Ecto neural progenitor cell (in vitro differentiated cells): ENCODE measurements around the gene TAF1C.

Experiments
- DNase-seq: peaks from one replicate; pipeline ENCODE4 v3.0.0-alpha.2; 2018; ENCODE audit warnings: low spot score

Gene TAF1C

DNA sequence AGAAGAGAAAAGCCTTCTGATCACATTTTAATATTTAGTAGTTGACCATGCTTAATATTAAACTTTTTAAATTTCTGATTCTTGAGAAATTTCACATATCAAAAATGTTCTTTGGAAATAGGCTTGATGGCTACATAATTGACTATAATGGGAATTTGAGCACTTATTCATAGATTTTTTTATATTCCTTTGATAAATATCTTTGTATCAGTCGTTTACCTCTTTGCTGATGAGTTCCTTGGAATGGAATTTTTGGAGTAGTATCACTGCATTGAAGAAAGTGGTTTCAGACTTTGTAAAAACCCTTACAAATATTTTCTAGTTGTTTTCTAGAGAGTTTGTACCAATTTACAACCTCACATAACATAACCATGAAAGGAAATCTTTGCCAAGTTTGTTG is 27.1 kb downstream of the TAF1C start:
- no peak for DNase-seq

DNA sequence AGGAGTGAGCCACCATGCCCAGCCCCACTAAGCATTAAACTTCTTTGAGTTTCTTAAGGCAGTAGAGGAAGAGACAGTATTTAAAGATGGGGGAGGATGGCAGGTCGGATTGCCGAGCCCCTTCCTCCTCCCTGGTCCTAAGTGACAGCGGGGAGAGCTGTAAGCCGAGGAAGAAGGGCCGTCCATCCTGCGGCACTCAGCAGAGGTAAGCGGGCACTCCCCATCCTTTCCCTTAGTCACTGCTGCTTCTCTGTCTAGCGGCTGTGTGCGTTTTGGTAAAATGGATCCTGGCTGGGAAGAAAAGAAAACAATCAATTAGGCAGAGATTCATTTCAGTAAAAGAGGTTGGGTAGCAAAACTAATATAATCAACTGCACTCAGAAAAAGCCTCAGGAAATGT is 27.9 kb downstream of the TAF1C start:
- no peak for DNase-seq

DNA sequence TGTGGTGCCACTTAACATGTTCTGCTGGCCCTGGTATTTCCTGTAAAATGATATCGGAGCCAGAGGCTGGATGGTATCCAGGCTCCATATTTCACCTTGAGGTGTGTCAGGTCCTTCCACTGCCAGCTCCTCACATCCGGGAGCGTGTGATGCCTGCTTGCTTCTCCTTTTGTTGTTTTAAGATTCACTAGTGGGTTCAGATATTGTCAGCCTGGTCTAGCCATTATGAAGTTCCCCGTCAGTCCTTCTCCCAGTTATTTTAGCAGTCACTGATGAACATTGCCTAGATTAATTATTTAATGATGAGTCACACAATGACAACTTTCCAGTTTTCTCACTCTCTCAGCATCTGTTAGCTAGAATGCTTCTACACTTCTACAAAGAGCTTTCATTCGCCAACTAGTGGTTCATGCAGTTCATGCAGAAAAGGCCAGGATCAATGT is 30.5 kb downstream of the TAF1C start:
- DNase-seq = no peak

DNA sequence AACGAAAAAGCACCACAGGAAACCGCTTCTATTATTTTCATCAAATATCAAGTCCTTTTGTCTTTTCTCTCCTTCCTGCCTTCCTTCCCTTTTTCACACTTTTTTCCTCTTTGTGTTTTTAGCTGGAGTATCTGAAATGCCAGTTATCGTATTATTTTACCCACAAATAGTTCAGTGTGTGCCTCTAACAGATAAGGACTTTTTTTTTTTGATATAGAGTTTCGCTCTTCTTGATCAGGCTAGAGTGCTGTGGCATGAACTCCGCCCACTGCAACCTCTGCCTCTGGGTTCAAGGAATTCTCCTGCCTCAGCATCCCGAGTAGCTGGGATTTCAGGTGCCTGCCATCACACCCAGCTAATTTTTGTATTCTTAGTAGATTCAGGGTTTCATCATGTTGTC is 31.1 kb downstream of the TAF1C start:
- no peak for DNase-seq

DNA sequence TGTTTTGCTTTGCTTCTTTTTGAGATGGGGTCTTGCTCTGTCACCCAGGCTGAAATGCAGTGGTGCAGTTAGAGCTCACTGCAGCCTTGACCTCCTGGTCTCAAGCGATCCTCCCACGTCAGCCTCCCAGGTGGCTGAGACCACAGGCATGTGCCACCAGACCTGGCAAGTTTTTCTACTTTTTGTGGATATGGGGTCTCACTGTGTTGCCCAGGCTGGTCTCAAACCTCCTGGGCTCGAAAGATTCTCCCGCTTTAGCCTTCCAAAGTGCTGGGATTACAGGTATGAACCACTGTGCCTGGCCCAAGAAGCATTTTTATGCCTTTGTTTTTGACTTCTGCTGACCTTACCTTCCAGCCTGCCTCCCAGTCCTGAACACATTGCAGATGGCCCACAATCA is 31.6 kb downstream of the TAF1C start:
- DNase-seq = no peak

DNA sequence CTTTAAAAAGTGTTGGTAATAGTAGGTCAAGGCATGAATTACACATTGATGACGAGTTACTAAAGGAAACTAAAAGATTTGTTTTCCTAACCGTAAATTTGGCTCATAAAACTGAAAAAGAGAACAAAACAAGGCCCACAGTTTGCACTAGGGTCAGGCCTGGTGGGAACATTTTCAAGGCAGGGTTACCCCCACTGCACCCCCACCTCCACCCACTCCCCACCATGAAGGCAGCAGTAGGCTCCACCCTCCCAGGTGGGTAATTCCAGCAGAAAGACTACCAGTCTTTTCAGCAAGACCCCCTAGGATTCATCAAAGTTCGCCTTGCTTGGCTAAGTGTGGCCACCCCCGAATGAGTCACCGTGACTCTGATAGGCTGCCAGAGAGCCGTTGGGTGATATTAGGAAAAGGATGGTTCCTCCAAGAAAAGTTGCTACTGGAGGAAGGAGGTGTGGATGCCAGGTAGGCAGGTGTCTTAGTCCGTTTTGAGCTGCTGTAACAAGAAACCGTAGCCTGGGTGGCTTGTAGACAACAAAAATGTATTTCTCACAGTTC is 33.1 kb downstream of the TAF1C start:
- DNase-seq = no peak

DNA sequence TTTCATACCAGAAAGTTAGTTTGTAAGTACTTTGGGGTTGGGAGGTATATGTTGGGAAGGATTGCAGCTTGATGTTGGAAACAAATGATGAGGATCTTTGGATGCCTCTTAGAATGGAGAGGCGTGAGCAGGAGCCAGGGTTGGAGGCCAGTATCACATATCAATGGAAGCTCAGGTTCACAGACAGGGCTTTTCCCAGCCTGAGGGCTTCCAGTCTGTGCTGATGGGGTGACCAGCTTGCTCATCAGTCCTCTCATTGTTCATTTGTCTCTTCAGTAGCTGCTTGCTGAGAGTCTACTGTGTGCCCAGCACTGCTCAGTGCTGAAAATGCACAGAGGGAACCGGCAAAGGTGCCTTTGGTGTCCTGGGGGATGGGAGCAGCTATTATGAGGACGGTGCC is 35.9 kb downstream of the TAF1C start:
- DNase-seq = no peak

DNA sequence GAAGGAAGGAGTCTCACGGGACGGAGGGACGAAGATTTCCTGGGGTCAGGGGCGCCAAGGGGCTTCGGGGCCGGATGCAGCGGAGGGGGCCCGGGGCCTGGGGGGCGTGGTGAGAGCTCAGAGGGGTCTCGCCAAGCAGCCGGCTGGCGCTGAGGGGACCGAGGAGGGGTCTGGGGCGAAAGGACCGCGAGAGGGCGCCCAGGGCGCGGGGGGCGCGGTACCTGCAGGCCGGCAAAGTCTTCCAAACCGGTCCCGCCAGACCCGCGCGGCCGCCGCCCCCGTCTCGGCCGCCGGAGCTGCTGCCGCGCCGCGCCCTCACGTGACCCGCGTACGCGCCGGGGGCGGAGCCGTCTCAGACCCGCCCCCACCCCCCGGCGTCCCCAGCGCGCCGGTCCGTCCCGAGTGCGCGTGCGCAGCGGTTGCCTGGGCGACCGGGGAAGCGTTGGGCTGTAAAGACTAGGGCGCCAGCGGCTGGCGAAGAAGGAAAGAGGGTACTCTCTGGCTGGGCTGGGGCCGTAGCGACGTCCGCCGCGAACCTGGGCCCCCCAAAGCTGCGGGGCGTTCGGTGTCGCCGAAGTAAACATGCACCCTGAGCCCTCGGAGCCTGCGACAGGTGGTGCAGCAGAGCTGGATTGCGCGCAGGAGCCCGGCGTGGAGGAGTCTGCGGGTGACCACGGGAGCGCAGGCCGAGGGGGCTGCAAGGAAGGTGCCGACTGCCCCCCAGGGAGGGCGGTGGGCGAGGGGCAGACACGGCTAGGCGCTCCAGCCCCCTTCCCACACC is 41.8 kb downstream of the TAF1C start, which contains the start of the genes DNAAF1 and HSDL1:
DNAAF1 (plus strand) TSS at position 450 of the 781 bp plus-strand sequence; CDS start at position 583, 133 bp downstream.
HSDL1 (minus strand) TSS at position 319 of the 781 bp plus-strand sequence. CDS start 13,856 bp downstream, outside the sequence.
- DNase-seq = peak; percentile 97

DNA sequence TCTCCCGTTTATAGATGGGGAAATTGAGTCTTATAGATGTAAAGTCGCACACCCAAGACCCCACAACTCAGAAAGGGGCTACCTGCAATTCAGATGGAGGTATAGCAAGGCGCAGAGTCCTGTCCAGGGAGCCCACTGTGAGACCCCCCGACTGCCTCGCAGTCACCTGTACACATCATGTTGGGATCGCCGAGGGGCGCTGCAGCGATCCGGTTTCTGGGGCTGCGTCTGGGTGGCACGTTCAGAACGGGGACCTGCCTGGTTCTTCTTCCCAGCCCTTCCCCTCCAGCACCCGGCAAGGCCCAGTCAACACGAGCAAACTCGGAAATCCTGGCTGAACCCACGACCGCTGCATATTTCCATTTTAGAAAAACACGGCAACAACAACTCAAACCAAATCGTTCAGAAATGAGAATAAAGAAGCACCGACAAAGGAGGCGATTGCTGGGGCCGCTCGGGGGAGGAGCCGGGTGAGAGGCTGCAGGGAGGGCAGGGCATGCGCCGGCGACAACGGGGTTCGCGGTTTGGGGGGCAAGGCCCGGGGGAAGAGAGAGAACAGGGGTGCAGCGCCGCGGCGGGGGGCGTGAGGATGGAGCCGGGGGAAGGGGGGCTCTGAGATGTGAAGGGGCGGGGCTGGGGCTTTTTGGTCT is 42.5 kb downstream of the TAF1C start:
- peak; percentile 69 for DNase-seq

DNA sequence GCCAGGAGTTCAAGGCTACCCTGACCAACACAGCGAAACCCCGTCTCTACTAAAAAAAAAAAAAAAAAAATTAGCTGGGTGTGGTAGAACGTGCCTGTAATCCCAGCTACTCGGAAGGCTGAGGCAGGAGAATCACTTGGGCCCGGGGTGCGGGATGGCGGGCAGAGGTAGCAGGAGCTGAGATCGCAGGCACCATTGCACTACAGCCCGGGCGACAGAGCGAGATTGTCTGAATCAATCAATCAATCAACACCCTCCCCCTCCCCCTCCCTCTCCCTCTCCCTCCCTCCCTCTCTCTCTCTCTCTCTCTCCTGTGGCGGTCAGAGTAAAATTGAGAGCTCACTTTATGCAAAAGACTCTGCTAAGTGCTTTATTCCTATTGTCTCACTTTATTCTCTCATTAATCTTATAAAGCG is 43.1 kb downstream of the TAF1C start:
- DNase-seq = no peak

DNA sequence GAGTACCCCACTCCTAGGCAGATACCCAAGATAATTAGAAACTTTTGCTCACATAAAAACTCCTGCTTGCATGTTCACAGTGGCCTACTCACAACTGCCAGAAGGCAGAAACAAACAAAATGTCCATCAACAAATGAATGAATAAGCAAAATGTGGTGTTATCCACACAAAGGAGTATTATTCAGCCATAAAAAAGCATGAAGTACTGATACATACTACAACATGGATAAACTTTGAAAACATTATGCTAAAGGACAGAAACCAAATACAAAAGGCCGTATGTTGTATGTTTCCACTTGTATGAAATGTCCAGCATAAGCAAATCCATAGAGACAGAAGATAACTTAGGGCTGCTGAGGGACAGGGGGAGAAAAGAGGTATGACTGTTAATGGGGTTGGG is 43.8 kb downstream of the TAF1C start:
- no peak for DNase-seq

DNA sequence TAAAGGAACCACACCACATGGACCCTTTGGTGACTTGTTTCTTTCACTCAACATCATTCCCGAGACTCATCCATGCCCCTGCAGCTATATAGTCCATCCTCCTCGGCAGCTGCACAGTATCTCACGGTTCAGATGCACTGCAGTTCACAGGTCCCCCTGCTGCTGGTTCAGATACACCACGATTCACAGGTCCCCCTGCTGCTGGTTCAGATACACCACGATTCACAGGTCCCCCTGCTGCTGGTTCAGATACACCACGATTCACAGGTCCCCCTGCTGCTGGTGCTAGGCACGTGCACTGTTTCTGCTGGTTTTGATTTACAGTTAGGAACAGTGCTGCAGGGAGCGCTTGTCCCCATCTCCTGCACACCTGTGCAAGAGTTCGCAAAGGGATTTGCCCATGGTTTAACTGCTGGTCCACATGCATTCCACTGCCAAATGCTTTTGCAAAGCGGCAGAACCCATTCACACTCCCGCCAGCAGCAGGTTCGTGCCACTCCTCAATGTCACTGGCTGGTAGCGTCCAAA is 45.6 kb downstream of the TAF1C start:
- DNase-seq = no peak

DNA sequence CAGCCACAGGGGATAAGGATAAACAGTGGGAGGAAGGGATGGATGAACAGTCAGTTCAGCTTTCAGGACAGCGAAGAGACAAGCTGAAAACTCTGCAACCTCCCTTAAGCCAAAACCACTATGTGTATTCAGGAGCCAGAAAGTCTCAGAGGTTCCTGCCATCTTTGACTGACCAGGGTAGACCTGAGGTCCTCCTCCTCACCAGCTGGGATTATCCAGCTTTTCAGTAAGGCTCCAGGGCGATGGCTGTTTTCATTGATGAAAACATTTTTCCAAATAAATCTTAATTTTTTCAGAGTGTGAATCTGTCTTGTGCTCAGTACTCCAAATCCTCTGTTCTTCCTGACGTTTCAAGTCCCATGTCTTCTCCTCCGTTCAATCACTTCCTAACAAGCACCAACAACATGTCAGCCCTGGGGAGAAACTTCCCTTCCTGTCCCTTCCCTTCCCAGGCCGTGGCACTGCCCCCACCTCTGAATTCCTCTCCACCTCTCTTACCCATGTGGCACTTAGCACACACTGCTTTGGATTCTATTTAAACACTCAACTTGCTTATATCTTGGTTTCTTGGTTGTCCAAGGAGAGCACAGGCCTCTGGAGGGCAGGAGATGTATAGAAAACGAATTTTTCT is 47.1 kb downstream of the TAF1C start:
- DNase-seq = no peak

DNA sequence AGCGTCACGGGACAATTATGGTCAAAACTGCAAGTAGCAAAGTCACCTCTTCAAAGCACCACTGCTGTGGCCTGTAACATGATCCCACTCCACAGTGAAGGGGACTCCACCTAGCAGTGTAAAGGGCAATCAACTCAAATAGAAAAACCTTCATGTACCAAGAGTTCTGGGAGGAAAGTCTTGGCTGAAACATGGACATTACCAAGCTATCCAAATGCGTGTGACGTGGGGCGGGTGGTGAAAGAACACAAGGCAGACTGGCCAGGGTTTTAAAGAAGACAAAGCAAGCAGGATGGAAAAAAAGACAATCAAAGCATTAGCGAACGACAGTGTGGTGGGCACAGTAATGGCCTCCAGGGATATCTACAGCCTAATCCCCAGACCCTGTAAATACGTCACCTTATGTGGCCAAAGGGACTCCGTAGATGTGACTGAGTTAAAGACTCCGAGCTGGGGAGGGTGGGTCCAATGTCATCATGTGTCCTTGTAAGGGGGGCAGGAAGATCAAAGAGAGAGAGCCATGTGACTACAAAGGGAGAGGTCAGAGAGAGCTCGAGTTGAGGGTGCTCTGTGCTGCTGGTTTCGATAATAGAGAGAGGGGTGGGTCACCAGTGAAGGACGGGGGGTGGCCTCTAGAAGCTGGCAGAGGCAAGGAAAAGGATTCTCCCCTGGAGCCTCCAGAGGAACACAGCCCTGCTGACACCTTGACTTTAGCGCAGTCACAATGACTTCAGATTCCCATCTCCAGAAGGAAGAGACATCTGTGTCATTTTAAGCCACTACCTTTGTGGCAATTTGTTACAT is 47.8 kb downstream of the TAF1C start:
- DNase-seq = no peak

DNA sequence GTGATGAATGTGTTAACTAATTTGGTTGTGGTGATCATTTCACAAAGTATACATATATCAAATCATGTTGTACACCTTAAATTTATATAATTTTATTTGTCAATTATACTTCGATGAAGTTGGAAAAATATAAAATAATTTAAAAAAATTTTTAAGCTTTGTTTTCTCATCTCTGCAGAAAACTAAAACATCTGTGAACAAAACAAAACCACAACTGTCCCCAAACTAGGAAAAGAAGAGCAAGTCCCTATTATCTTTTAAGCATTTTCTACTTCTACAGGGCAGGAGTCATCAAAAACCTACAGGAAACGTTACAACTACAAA is 48.4 kb downstream of the TAF1C start:
- DNase-seq = no peak

DNA sequence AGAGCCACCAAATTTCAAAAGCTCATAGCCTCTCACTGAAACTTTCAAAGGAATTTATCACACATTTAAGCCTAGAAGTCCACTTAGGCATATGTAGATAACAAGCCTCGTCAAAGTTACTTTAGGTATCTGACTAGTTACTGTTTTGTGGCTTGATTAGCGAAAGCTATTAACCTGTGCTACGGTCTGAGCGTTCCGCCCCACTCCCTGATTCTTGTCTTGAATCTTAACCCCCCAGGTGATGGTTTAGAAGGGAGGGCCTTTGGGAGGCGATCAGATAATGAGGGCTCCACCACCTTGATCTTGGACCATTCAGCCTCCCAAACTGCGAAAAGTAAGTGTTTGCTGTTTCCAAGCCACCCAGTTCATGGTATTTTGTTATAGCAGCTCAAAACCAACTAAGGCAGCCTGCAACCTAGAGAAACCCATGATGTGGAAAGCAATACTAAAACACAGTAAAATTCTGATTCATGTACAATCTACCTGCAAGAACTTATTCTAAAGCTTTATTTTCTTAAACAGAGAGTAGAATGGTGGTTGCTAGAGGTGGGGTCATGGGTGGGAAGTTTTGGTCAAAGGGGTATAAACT is 49.0 kb downstream of the TAF1C start:
- DNase-seq = no peak

DNA sequence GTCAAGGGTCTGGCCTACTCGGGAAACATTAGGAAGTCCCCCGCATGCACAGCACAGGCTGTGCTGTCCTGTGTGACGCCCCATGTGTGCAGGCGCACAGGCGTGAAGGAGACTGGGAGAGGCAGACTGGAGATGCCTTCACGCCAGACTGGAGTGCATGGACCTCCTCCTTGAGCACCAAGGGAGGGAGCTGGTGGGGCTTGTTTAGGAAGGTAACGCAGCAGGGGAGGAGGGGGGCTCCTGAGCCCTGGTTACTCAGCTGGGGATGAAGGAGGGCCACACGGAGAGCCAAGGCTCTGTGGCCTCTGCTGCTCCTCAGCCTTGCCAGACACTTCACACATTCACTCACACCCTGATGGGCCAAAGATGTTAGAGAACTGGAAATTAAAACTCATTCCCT is 49.6 kb downstream of the TAF1C start:
- DNase-seq = no peak

DNA sequence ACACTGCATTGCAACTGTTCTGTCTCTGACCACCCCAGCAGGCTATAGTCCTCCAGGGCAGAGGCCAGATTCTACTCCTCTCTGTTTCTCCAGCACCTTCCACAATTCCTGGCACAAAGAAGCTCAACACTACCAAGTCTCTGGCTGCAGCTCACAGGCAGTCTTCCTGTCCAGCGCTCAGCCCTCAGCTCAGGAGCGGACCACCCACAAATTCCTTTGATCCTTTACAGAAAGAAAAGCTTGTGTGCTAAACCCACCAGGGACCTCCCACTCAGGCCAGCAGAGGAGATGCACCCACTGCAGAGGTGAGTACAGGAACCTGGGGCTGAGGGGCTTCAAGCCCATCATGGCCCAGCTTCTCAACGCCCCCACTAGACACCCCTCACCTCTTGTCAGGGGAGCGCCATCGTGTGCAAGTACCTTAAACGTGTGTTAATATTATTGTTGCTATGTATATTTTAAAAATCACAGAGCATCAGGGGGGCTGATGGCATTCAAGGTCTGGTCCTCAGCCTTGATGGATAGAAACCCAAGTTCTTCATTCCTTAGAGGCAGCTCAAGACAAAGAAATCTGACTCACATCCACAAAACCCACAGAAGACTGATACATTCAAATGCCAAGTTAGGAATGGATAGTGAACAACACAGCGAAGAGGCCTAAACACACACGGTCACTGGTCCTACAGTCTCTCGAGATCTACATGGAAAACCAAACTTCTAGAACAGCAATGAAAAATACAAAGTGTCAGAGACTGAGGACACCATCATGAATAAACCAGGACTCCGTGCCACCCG is 50.3 kb downstream of the TAF1C start:
- DNase-seq = peak; percentile 65

DNA sequence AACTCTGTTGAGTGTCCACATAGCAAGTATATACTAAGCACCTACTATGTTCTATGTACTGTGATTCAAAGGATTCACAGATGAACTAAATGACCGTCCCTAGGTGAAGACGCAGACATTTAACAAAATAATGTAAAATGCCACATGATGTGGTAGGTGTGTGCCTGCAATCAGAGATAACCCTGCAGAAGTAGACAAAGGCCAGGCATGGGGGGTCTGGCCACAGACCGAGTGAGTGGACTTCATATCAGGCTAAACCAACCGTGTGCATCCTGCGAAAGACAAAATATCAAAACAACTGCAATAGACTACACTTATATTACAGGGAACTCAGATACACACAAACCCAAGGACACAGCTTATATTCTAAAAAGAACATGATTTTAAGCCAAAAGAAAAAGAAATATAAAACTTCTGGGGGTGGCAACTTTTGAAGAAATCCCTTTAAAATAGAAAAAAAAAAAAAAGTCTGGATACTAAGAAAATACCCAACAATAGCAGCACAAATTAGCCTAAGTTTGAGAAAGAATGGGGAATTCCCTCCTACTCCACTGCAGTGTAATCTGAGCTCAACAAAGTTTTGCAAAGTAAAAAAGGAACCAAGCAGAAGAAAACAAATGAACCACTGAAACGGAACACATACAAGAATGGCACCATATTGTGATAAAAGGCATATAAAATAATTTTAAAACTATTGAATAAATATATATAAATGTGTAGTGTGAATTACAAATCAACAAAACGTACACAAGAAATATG is 54.2 kb downstream of the TAF1C start:
- DNase-seq = no peak

DNA sequence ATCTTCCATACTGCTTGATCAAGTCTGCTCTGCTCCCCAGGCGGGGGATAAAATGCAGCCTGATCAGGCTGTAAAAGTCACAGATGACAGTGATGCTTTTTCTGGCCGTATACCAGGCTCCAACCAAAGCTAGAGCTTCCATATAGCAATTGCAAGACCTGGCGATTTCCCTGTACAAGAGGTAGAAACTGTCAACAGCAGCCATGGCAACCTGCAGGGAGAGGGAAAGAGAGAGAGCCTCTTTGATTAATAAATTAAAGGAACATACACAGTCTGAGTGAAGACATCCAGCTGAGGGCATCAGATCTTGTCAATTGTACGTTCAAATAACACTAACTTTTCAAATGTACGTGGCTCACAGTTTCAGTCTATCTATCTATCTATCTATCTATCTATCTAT is 55.7 kb downstream of the TAF1C start:
- DNase-seq = no peak
